Lung (tissue), 12 donors: Measurements from ENCODE around the gene MEF2D. TPM values are rescaled to one million over a fixed set of nuclear protein-coding genes. Genes with fewer than 3 reads are reported as not detected.

Source experiments
- ATAC-seq: fragments of 200-7000 bp; cut with Tn5 transposase; one replicate; pipeline ENCODE4 v1.9.1; 2020; ENCODE audit warnings: moderate number of reproducible peaks; ENCODE audit not compliant: insufficient read depth, low FRiP score
- DNase-seq, 3 donors: peaks; one replicate each; pipeline ENCODE4 v3.0.0-alpha.2; 2013 to 2017
- H3K27ac ChIP-seq, 2 donors: one replicate each; pipeline ENCODE4 v1.5.1; 2013; ENCODE audit warnings: mild to moderate bottlenecking in 2 of 2, moderate library complexity in 2 of 2, control low read depth in 1 of 2, inconsistent platforms in 1 of 2, low read depth in 1 of 2, low read length in 1 of 2
- H3K27me3 ChIP-seq, 3 donors: one replicate each; pipeline ENCODE4 v1.5.1; 2013; ENCODE audit warnings: low read length in 2 of 3; ENCODE audit not compliant: control insufficient read depth in 3 of 3, insufficient read depth in 3 of 3
- H3K36me3 ChIP-seq, 4 donors: one replicate each; pipeline ENCODE4 v1.5.1; 2013; ENCODE audit warnings: low read length in 4 of 4, mild to moderate bottlenecking in 1 of 4, moderate library complexity in 1 of 4; ENCODE audit not compliant: control insufficient read depth in 4 of 4, insufficient read depth in 4 of 4
- H3K4me1 ChIP-seq, 5 donors: one replicate each; pipeline ENCODE4 v1.5.1; 2013; ENCODE audit warnings: low read length in 5 of 5, mild to moderate bottlenecking in 2 of 5, moderate library complexity in 1 of 5; ENCODE audit not compliant: control insufficient read depth in 5 of 5, insufficient read depth in 5 of 5
- H3K4me3 ChIP-seq: one replicate; pipeline ENCODE4 v1.5.1; 2013; ENCODE audit warnings: mild to moderate bottlenecking, control low read depth, moderate library complexity
- H3K9ac ChIP-seq, 2 donors: one replicate each; pipeline ENCODE4 v1.5.1; 2013; ENCODE audit warnings: low read length in 2 of 2, control low read depth in 1 of 2; ENCODE audit not compliant: insufficient read depth in 1 of 2
- H3K9me3 ChIP-seq, 4 donors: one replicate each; pipeline ENCODE4 v1.5.1; 2013; ENCODE audit warnings: low read length in 3 of 4, mild to moderate bottlenecking in 1 of 4, moderate library complexity in 1 of 4; ENCODE audit not compliant: control insufficient read depth in 4 of 4, insufficient read depth in 3 of 4
- CTCF ChIP-seq: IDR thresholded peaks from 2 replicates; pipeline ENCODE4 v1.5.1; 2012; ENCODE audit warnings: mild to moderate bottlenecking; ENCODE audit errors: control extremely low read depth, extremely low read depth
- WGBS, 2 donors: extraction: QIAGEN DNeasy Blood & Tissue Kit; methylation state at CpG; one replicate each; pipeline ENCODE4 v1.1.7; 2013; 5-methylcytosine and 5-hydroxymethylcytosine counted together
- polyA plus RNA-seq, 2 donors: library from polyadenylated mRNA; stranded (reverse); fragments of 200-250 nt; gene quantifications; one replicate each; pipeline ENCODE4 v1.2.1, GENCODE V29; 2013
- total RNA-seq, 2 donors: library from RNA; depleted of rRNA in 1 of 2; stranded (reverse); fragments of >200 nt in 1 of 2; gene quantifications; one replicate each; pipeline ENCODE4 v1.2.1, GENCODE V29; 2014 to 2021
- donor health status: control.
- donor health status: control.
- donor health status: Bipolar disorder and iron deficiency.
- donor health status: healthy.
- donor health status: DM: yes; HTN: yes; CAD: no.

The MEF2D gene
- total and polyA plus RNA-seq, 4 donors: 23.0 to 52.5 (median 23.1) TPM

GRCh38 chr1:156491151-156491949, 9.2 kb downstream of the MEF2D start:
- H3K9ac ChIP-seq: no peak overlapping the region
- H3K4me1 ChIP-seq: peaks cover 30 to 83% (median 53%) of the 10 kb centered on the region in 5 donors
- H3K27ac ChIP-seq: peak overlapping the region; percentile 67 to 84
- 53 to 69% methylated on average over 6 of the region's 6 CpGs for WGBS, 2 donors
- ATAC-seq: no peak
- DNase-seq: no peak
- H3K9me3 ChIP-seq: no peaks in the 10 kb centered on the region
- peaks cover 0 to 9% (median 6%) of the 10 kb centered on the region in 4 donors for H3K36me3 ChIP-seq
- TF ChIP-seq CTCF: no peak
- no peaks in the 10 kb centered on the region for H3K27me3 ChIP-seq
- H3K4me3 ChIP-seq: no peak overlapping the region

GRCh38 chr1:156490401-156491032, 10.1 kb downstream of the MEF2D start:
- Histone ChIP-seq H3K27ac (peak overlapping the region; percentile 67 to 84), H3K9me3 (no peaks in the 10 kb centered on the region), H3K4me3 (no peak overlapping the region), H3K4me1 (peaks cover 25 to 77% (median 49%) of the 10 kb centered on the region in 5 donors), H3K36me3 (peaks cover 0 to 9% (median 7%) of the 10 kb centered on the region in 4 donors), H3K27me3 (no peaks in the 10 kb centered on the region), H3K9ac (peak overlapping the region; percentile 16 to 62)
- no peak for ATAC-seq
- WGBS, 2 donors: 7 to 9% methylated on average over 8 to 10 of the region's 10 CpGs
- DNase-seq: peak; percentile 43 to 67 (median 46)
- TF ChIP-seq CTCF: no peak

- TF ChIP-seq CTCF: no peak
- 31 to 37% methylated on average over 7 of the region's 7 CpGs for WGBS, 2 donors
- no peaks in the 10 kb centered on the region for H3K9me3 ChIP-seq
- H3K4me3 ChIP-seq: no peak overlapping the region
- DNase-seq (no peak), ATAC-seq (no peak)
- no peak overlapping the region for H3K9ac ChIP-seq
- peak overlapping the region; percentile 67 to 84 for H3K27ac ChIP-seq
- peaks cover 25 to 76% (median 49%) of the 10 kb centered on the region in 5 donors for H3K4me1 ChIP-seq
- no peaks in the 10 kb centered on the region for H3K27me3 ChIP-seq
- peaks cover 0 to 9% (median 5%) of the 10 kb centered on the region in 4 donors for H3K36me3 ChIP-seq
Observed at GRCh38 chr1:156489935-156490293, 10.7 kb downstream of the MEF2D start.
